Ishikawa (cell line): ENCODE data around the gene CHAT.

Experiments used
- CEBPB ChIP-seq: IDR thresholded peaks from 2 replicates; pipeline ENCODE4 v1.6.1; 2012
- RAD21 ChIP-seq: IDR thresholded peaks from 2 replicates; pipeline ENCODE4 v1.6.1; 2012; ENCODE audit warnings: low read depth

DNA sequence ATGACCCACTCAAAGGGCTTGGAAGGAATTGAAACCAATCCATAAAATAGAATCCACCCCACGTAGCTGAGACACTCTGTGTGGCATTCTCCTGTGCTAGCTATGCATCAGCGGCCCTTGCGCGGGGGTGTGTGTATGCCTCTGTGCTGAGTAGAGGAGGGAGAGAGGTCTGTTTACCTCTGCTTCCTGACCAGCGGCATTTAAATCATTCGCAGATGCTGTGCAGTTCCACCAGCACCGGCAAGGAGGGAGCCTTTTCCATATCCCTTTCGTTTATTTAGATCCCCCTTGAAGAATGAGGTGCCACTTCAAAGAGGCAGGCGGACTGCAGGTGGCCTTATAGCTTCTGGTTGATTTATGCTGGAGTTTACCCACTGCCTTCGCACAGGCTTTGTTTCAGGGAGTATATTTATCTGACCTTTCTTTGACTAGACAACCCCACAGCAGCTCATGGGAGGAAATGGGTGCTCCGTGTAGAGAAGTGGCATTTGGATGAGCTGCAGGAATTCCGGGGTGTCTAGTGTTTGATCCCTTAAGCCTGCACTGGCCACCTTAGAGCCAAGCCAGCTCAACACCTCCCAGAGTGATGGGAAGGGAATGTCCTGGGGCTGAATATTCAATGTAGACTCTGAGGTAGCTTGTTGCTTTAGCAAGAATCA, 77.0 kb downstream of the CHAT start:
- no peak for TF ChIP-seq CEBPB
- TF ChIP-seq RAD21, result no peak
